HCT116 (cell line): ENCODE measurements around the gene G6PC2. TPM values are rescaled to one million over a fixed set of nuclear protein-coding genes. Genes with fewer than 3 reads are reported as not detected.

Experiments used
- ATAC-seq: fragments of 200-7000 bp; cut with Tn5 transposase; 2 replicates; pipeline ENCODE4 v1.9.1; 2020; ENCODE audit warnings: mild to moderate bottlenecking, moderate library complexity
- BruUV-seq: library from RNA; stranded (reverse); fragments of 400-500 nt; replicated peaks from 2 replicates; lab custom pipeline; 2021; lab: Mats Ljungman, UMichigan
- CTCF ChIA-PET: fragments of 300-600 bp; sonication (Branson Sonifier 250); formaldehyde crosslinking; loops from one replicate; lab custom pipeline; 2021; ENCODE audit warnings: antibody characterized with exemption; lab: Charles Lee
- POLR2A ChIA-PET: fragments of 300-600, 350-600 bp; sonication (Branson Sonifier 250); formaldehyde crosslinking; loops from one replicate; lab custom pipeline; 2021; ENCODE audit warnings: antibody characterized with exemption; lab: Charles Lee
- RAD21 ChIA-PET, 2 experiments: fragments of 300-600 bp; sonication (Branson Sonifier 250); formaldehyde crosslinking; loops; one replicate each; lab custom pipeline; 2023; ENCODE audit warnings: low total read pairs in 2 of 2; ENCODE audit not compliant: uncharacterized antibody in 2 of 2, unreplicated experiment in 2 of 2, low non-redundant PET in 1 of 2; lab: Charles Lee
- DNase-seq: peaks from one replicate; pipeline ENCODE4 v3.0.0-alpha.2; 2010; ENCODE audit warnings: low read depth, low spot score
- H2AFZ ChIP-seq: fragments of 200-600 bp; shearing (Covaris generic), sonication (generic); 2 replicates; pipeline ENCODE4 v1.6.1; 2017; ENCODE audit warnings: low read depth, mixed run types, mixed read lengths, antibody characterized with exemption, low read length; ENCODE audit not compliant: poor library complexity, severe bottlenecking
- H3K27ac ChIP-seq: 2 replicates; pipeline ENCODE4 v1.5.1; 2012; ENCODE audit warnings: low read depth, low read length
- H3K27me3 ChIP-seq: fragments of 200-600 bp; sonication (generic); 2 replicates; pipeline ENCODE4 v1.6.1; 2016; ENCODE audit warnings: mixed run types, low read length, mixed read lengths; ENCODE audit not compliant: insufficient read depth
- H3K36me3 ChIP-seq, 2 experiments: fragments of 200-500 bp in 1 of 2; fragments of 200-600 bp in 1 of 2; sonication (Bioruptor generic) in 1 of 2; sonication (generic) in 1 of 2; 2 replicates each; pipeline versions ENCODE4 v1.5.1 to v1.6.1; 2014 to 2016; ENCODE audit warnings: low read length in 2 of 2, inconsistent platforms in 1 of 2, mixed read lengths in 1 of 2, mixed run types in 1 of 2; ENCODE audit not compliant: insufficient read depth in 2 of 2, control insufficient read depth in 1 of 2
- H3K4me1 ChIP-seq, 2 experiments: fragments of 200-600 bp in 1 of 2; sonication (generic) in 1 of 2; 2 replicates each; pipeline versions ENCODE4 v1.5.1 to v1.6.1; 2012 to 2017; ENCODE audit warnings: low read length in 2 of 2, inconsistent platforms in 1 of 2, mild to moderate bottlenecking in 1 of 2, mixed read lengths in 1 of 2, mixed run types in 1 of 2, moderate library complexity in 1 of 2; ENCODE audit not compliant: insufficient read depth in 2 of 2, control insufficient read depth in 1 of 2
- H3K4me2 ChIP-seq: fragments of 200-600 bp; sonication (generic); 2 replicates; pipeline ENCODE4 v1.6.1; 2017; ENCODE audit warnings: mixed run types, low read length, mixed read lengths
- H3K4me3 ChIP-seq, 2 experiments: fragments of 200-600 bp in 1 of 2; sonication (generic) in 1 of 2; replicated peaks in 1 of 2; 2 replicates each; pipeline ENCODE4 v1.5.1; 2011 to 2016; ENCODE audit warnings: low read length in 2 of 2, control low read depth in 1 of 2, low read depth in 1 of 2, mild to moderate bottlenecking in 1 of 2, mixed read lengths in 1 of 2, mixed run types in 1 of 2
- H3K79me2 ChIP-seq: fragments of 200-600 bp; sonication (generic); 2 replicates; pipeline ENCODE4 v1.6.1; 2017; ENCODE audit warnings: mild to moderate bottlenecking, mixed run types, low read length, moderate library complexity, mixed read lengths; ENCODE audit not compliant: insufficient read depth
- H3K9ac ChIP-seq: fragments of 200-600 bp; sonication (generic); 2 replicates; pipeline ENCODE4 v1.6.1; 2016; ENCODE audit warnings: low read length, mixed read lengths
- H3K9me2 ChIP-seq: fragments of 200-600 bp; sonication (generic), shearing (Covaris generic); 2 replicates; pipeline ENCODE4 v1.6.1; 2017; ENCODE audit warnings: mixed run types, mild to moderate bottlenecking, moderate library complexity; ENCODE audit not compliant: insufficient read depth
- H3K9me3 ChIP-seq, 2 experiments: fragments of 200-500 bp in 1 of 2; fragments of 200-600 bp in 1 of 2; sonication (Bioruptor generic) in 1 of 2; sonication (generic) in 1 of 2; 2 replicates each; pipeline ENCODE4 v1.6.1; 2014 to 2017; ENCODE audit warnings: low read length in 2 of 2, mixed read lengths in 2 of 2, inconsistent platforms in 1 of 2, low read depth in 1 of 2, mild to moderate bottlenecking in 1 of 2, mixed run types in 1 of 2, moderate library complexity in 1 of 2; ENCODE audit not compliant: control insufficient read depth in 1 of 2, insufficient read depth in 1 of 2
- H4K20me1 ChIP-seq: fragments of 200-600 bp; sonication (generic), shearing (Covaris generic); 2 replicates; pipeline ENCODE4 v1.6.1; 2017; ENCODE audit warnings: mixed run types, mild to moderate bottlenecking, moderate library complexity; ENCODE audit not compliant: insufficient read depth
- ATF3 ChIP-seq: IDR thresholded peaks from 2 replicates; pipeline ENCODE4 v1.6.1; 2012
- CEBPB ChIP-seq: IDR thresholded peaks from 2 replicates; pipeline ENCODE4 v1.6.1; 2012; ENCODE audit warnings: low read depth
- EGR1 ChIP-seq: IDR thresholded peaks from 2 replicates; pipeline ENCODE4 v1.6.1; 2012; ENCODE audit warnings: low read depth
- ELF1 ChIP-seq: IDR thresholded peaks from 2 replicates; pipeline ENCODE4 v1.6.1; 2012; ENCODE audit warnings: low read depth, borderline replicate concordance
- EZH2 ChIP-seq: fragments of 200-600 bp; sonication (generic); IDR thresholded peaks from 2 replicates; pipeline ENCODE4 v1.6.1; 2017; ENCODE audit warnings: antibody characterized with exemption, mixed run types
- EZH2phosphoT487 ChIP-seq: fragments of 200-600 bp; IDR thresholded peaks from 2 replicates; pipeline ENCODE4 v1.6.1; 2018; ENCODE audit warnings: antibody characterized with exemption, borderline replicate concordance
- FOSL1 ChIP-seq: IDR thresholded peaks from 2 replicates; pipeline ENCODE4 v1.6.1; 2012; ENCODE audit warnings: low read depth
- JUND ChIP-seq: IDR thresholded peaks from 2 replicates; pipeline ENCODE4 v1.6.1; 2012
- MAX ChIP-seq: IDR thresholded peaks from 2 replicates; pipeline ENCODE4 v1.6.1; 2012
- POLR2A ChIP-seq: IDR thresholded peaks from 2 replicates; pipeline ENCODE4 v1.7.0; 2011; ENCODE audit warnings: borderline replicate concordance; ENCODE audit not compliant: insufficient read depth, insufficient read length; ENCODE audit errors: extremely low read depth
- POLR2AphosphoS5 ChIP-seq: IDR thresholded peaks from 2 replicates; pipeline ENCODE4 v1.6.1; 2011; ENCODE audit warnings: mild to moderate bottlenecking, low read depth, low read length, moderate library complexity
- RAD21 ChIP-seq: IDR thresholded peaks from 2 replicates; pipeline ENCODE4 v1.6.1; 2012; ENCODE audit warnings: low read depth, mild to moderate bottlenecking
- SIN3A ChIP-seq: IDR thresholded peaks from 2 replicates; pipeline ENCODE4 v1.6.1; 2012; ENCODE audit warnings: low read depth
- SRF ChIP-seq: IDR thresholded peaks from 2 replicates; pipeline ENCODE4 v1.6.1; 2012; ENCODE audit warnings: low read depth
- TCF7L2 ChIP-seq: IDR thresholded peaks from 2 replicates; pipeline ENCODE4 v1.7.0; 2011; ENCODE audit warnings: borderline replicate concordance, inconsistent platforms; ENCODE audit not compliant: insufficient read depth, insufficient read length; ENCODE audit errors: extremely low read depth
- YY1 ChIP-seq: IDR thresholded peaks from 2 replicates; pipeline ENCODE4 v1.6.1; 2011; ENCODE audit warnings: low read length, low read depth, moderate library complexity, mild to moderate bottlenecking; ENCODE audit not compliant: insufficient replicate concordance; ENCODE audit errors: extremely low read depth
- ZFX ChIP-seq: fragments of 450-650 bp; IDR thresholded peaks from 2 replicates; pipeline ENCODE4 v1.6.1; 2017
- intact Hi-C: fragments of 100-400 bp; cut with micrococcal nuclease; formaldehyde crosslinking; loops from 2 replicates; pipeline ENCODE4 v1.10.0; 2022
- total RNA-seq: library from RNA; stranded (reverse); gene quantifications from one replicate; pipeline ENCODE4 v1.2.1, GENCODE V29; 2021; ENCODE audit not compliant: unreplicated experiment

G6PC2 gene
- total RNA-seq, 1 experiment from 2014 or later: not detected

- intact Hi-C loops: no loop called here
- TF ChIP-seq RAD21 (no peak), SRF (no peak), MAX (no peak), EGR1 (no peak), FOSL1 (no peak), ZFX (no peak), CEBPB (no peak), TCF7L2 (no peak), EZH2phosphoT487 (no peak), POLR2A (no peak), EZH2 (no peak), ELF1 (no peak), POLR2AphosphoS5 (no peak), YY1 (no peak), SIN3A (no peak), JUND (no peak), ATF3 (no peak)
- ATAC-seq: no peak
- Histone ChIP-seq H3K27me3 (no peaks in the 10 kb centered on the region), H3K4me3 (no peak overlapping the region), H3K9me3 (no peaks in the 10 kb centered on the region), H3K79me2 (no peaks in the 10 kb centered on the region), H3K9ac (no peak overlapping the region), H4K20me1 (no peaks in the 10 kb centered on the region), H2AFZ (no peak overlapping the region), H3K9me2 (no peaks in the 10 kb centered on the region), H3K4me1 (peaks cover 0 to 14% of the 10 kb centered on the region in 2 experiments; a peak in 2 of 4 replicates), H3K4me2 (no peak overlapping the region), H3K36me3 (no peaks in the 10 kb centered on the region), H3K27ac (no peak overlapping the region)
- BruUV-seq: no TSS peak
- RAD21 ChIA-PET: no interaction called here
- DNase-seq: no peak
- CTCF ChIA-PET: no interaction called here
- POLR2A ChIA-PET: no interaction called here
These were observed 48.6 kb upstream of the G6PC2 start for GRCh38 chr2:168852481-168852880.
